Subcutaneous abdominal adipose tissue (tissue), 5 donors: ENCODE measurements around the gene C6orf136.

ENCODE experiments used
- H3K27ac ChIP-seq: one replicate; pipeline ENCODE4 v1.7.0; 2013; ENCODE audit warnings: low read depth, mild to moderate bottlenecking, inconsistent platforms, low read length, moderate library complexity
- H3K27me3 ChIP-seq, 5 donors: one replicate each; pipeline ENCODE4 v1.7.0; 2013; ENCODE audit warnings: low read length in 5 of 5, inconsistent platforms in 1 of 5; ENCODE audit not compliant: control insufficient read depth in 5 of 5, insufficient read depth in 4 of 5
- H3K36me3 ChIP-seq, 5 donors: one replicate each; pipeline ENCODE4 v1.7.0; 2013; ENCODE audit warnings: low read length in 5 of 5; ENCODE audit not compliant: control insufficient read depth in 5 of 5, insufficient read depth in 5 of 5
- H3K4me1 ChIP-seq, 5 donors: one replicate each; pipeline ENCODE4 v1.7.0; 2013; ENCODE audit warnings: low read length in 5 of 5, mild to moderate bottlenecking in 3 of 5, moderate library complexity in 1 of 5; ENCODE audit not compliant: control insufficient read depth in 5 of 5, insufficient read depth in 5 of 5
- H3K4me3 ChIP-seq, 5 donors: one replicate each; pipeline ENCODE4 v1.7.0; 2013; ENCODE audit warnings: low read length in 5 of 5, low read depth in 1 of 5
- H3K9ac ChIP-seq, 5 donors: one replicate each; pipeline ENCODE4 v1.7.0; 2013; ENCODE audit warnings: low read length in 5 of 5, mild to moderate bottlenecking in 4 of 5, moderate library complexity in 3 of 5
- H3K9me3 ChIP-seq, 5 donors: one replicate each; pipeline ENCODE4 v1.7.0; 2013; ENCODE audit warnings: low read length in 5 of 5; ENCODE audit not compliant: control insufficient read depth in 5 of 5
- donor health status: healthy.
- donor health status: healthy.
- donor health status: healthy.
- donor health status: healthy.
- donor health status: healthy.

C6orf136 gene

GRCh38 chr6:30686009-30686907, 39.3 kb downstream of the C6orf136 start, which contains the start of gene PPP1R18:
PPP1R18 (minus strand) TSS chr6:30686645; CDS start chr6:30686018, 627 bp downstream.
- peak within 1 kb of the TSS; percentile 100 for H3K27ac ChIP-seq
- peaks cover 0 to 7% (median 0%) of the 10 kb centered on the region in 5 donors for H3K36me3 ChIP-seq
- peak within 1 kb of the TSS; percentile 75 to 97 (median 85) for H3K4me3 ChIP-seq
- H3K9me3 ChIP-seq, result no peaks in the 10 kb centered on the region
- peaks cover 24 to 87% (median 81%) of the 10 kb centered on the region in 5 donors for H3K4me1 ChIP-seq
- H3K27me3 ChIP-seq, result peaks cover 0 to 9% (median 0%) of the 10 kb centered on the region in 5 donors
- peak within 1 kb of the TSS; percentile 94 to 99 (median 97) for H3K9ac ChIP-seq

- peak overlapping the region; percentile 73 to 97 (median 94) for H3K9ac ChIP-seq
- H3K9me3 ChIP-seq, result no peaks in the 10 kb centered on the region
- H3K4me3 ChIP-seq, result peak overlapping the region; percentile 42 to 94 (median 77)
- peaks cover 0 to 3% (median 0%) of the 10 kb centered on the region in 5 donors for H3K36me3 ChIP-seq
- H3K4me1 ChIP-seq, result peaks cover 23 to 84% (median 78%) of the 10 kb centered on the region in 5 donors
- H3K27me3 ChIP-seq, result peaks cover 0 to 9% (median 0%) of the 10 kb centered on the region in 5 donors
- H3K27ac ChIP-seq, result peak overlapping the region; percentile 100
Measured at GRCh38 chr6:30686908-30687658, 40.1 kb downstream of the C6orf136 start.

GRCh38 chr6:30687659-30688431, 40.9 kb downstream of the C6orf136 start:
- Histone ChIP-seq H3K36me3 (peaks cover 0 to 3% (median 0%) of the 10 kb centered on the region in 5 donors), H3K27me3 (peaks cover 0 to 9% (median 0%) of the 10 kb centered on the region in 5 donors), H3K4me1 (peaks cover 18 to 76% (median 70%) of the 10 kb centered on the region in 5 donors), H3K27ac (peak overlapping the region; percentile 100), H3K9me3 (no peaks in the 10 kb centered on the region), H3K9ac (peak overlapping the region; percentile 73 to 97 (median 94)), H3K4me3 (peak overlapping the region; percentile 71 to 94 (median 77))

GRCh38 chr6:30688569-30688968, 41.6 kb downstream of the C6orf136 start:
- peak overlapping the region; percentile 100 for H3K27ac ChIP-seq
- peak overlapping the region in 2 of 5 donors; percentile 94 to 96 for H3K9ac ChIP-seq
- H3K4me1 ChIP-seq, result peaks cover 12 to 69% (median 63%) of the 10 kb centered on the region in 5 donors
- peaks cover 0 to 4% (median 0%) of the 10 kb centered on the region in 5 donors for H3K27me3 ChIP-seq
- no peaks in the 10 kb centered on the region for H3K36me3 ChIP-seq
- no peaks in the 10 kb centered on the region for H3K9me3 ChIP-seq
- H3K4me3 ChIP-seq, result peak overlapping the region in 3 of 5 donors; percentile 75 to 94 (median 85)

- peak overlapping the region; percentile 100 for H3K27ac ChIP-seq
- no peaks in the 10 kb centered on the region for H3K9me3 ChIP-seq
- H3K4me3 ChIP-seq, result peak overlapping the region in 3 of 5 donors; percentile 75 to 94 (median 80)
- no peaks in the 10 kb centered on the region for H3K36me3 ChIP-seq
- peaks cover 10 to 62% (median 57%) of the 10 kb centered on the region in 5 donors for H3K4me1 ChIP-seq
- peak overlapping the region in 3 of 5 donors; percentile 68 to 96 (median 94) for H3K9ac ChIP-seq
- peaks cover 0 to 4% (median 0%) of the 10 kb centered on the region in 5 donors for H3K27me3 ChIP-seq
Measured at GRCh38 chr6:30689022-30689865, 42.3 kb downstream of the C6orf136 start.

GRCh38 chr6:30689985-30690384, 43.1 kb downstream of the C6orf136 start:
- peak overlapping the region; percentile 100 for H3K27ac ChIP-seq
- no peaks in the 10 kb centered on the region for H3K9me3 ChIP-seq
- H3K4me1 ChIP-seq, result peaks cover 10 to 56% (median 52%) of the 10 kb centered on the region in 5 donors
- peak overlapping the region in 3 of 5 donors; percentile 40 to 82 (median 68) for H3K9ac ChIP-seq
- no peaks in the 10 kb centered on the region for H3K36me3 ChIP-seq
- H3K27me3 ChIP-seq, result peaks cover 0 to 4% (median 0%) of the 10 kb centered on the region in 5 donors
- peak overlapping the region; percentile 52 to 97 (median 80) for H3K4me3 ChIP-seq

- no peaks in the 10 kb centered on the region for H3K36me3 ChIP-seq
- H3K9me3 ChIP-seq, result no peaks in the 10 kb centered on the region
- peak within 1 kb of the TSS; percentile 52 to 97 (median 80) for H3K4me3 ChIP-seq
- H3K27ac ChIP-seq, result peak within 1 kb of the TSS; percentile 100
- peaks cover 0 to 4% (median 0%) of the 10 kb centered on the region in 5 donors for H3K27me3 ChIP-seq
- peak within 1 kb of the TSS; percentile 40 to 82 (median 61) for H3K9ac ChIP-seq
- H3K4me1 ChIP-seq, result peaks cover 8 to 55% (median 50%) of the 10 kb centered on the region in 5 donors
Measured at GRCh38 chr6:30690403-30691207, 43.7 kb downstream of the C6orf136 start, which contains the start of gene NRM. NRM (minus strand) TSS chr6:30690984; CDS start chr6:30690974, 10 bp downstream.

GRCh38 chr6:30691208-30691847, 44.4 kb downstream of the C6orf136 start:
- peak overlapping the region in 1 of 5 donors; percentile 32 for H3K9ac ChIP-seq
- H3K9me3 ChIP-seq, result no peaks in the 10 kb centered on the region
- peaks cover 8 to 48% (median 42%) of the 10 kb centered on the region in 5 donors for H3K4me1 ChIP-seq
- peaks cover 0 to 4% (median 0%) of the 10 kb centered on the region in 5 donors for H3K27me3 ChIP-seq
- H3K4me3 ChIP-seq, result peak overlapping the region in 4 of 5 donors; percentile 52 to 86 (median 72)
- no peaks in the 10 kb centered on the region for H3K36me3 ChIP-seq
- H3K27ac ChIP-seq, result peak overlapping the region; percentile 100
